ENCODE data around the gene DES. TPM values are rescaled to one million over a fixed set of nuclear protein-coding genes. Genes with fewer than 3 reads are reported as not detected.

The DES gene
- total RNA-seq, 2 experiments from 2014 or later, result not detected

DNA sequence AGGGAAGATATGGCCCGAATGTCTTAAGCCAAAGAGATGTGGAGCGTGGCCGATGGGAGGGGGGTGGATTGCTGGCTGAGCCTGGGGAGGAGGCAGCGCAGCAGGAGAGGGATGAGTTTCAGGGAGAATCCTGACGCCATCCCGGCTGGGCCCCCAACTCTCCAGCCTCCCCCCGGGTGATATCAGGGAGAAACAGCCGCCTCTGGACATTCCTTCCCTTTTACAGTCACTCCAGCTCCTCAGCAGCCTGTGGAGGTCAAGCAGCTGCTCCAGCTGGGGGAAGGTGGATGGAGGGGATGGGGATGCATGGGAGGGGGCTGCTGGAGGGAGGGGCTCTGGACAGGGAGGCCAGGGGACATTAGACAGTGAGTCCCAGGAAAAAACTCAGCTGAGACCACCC lies 9.5 kb upstream of the DES start:
- ATAC-seq (no peak), DNase-seq (no peak)
- H3K4me1 Mint-ChIP-seq, result no peaks in the 10 kb centered on the region
- intact Hi-C loops (cut with DNase I, micrococcal nuclease), result loop anchor here in 1 of 2 experiments (10.0 kb wide), 1 partner anchor 236 kb away; no protein-coding TSS in a partner anchor
- peaks cover 2% of the 10 kb centered on the region for H3K36me3 Mint-ChIP-seq (ENCODE audit: low read depth)
- CTCF ChIA-PET, result interaction anchor here (0.6 kb wide), 1 partner anchor 44 kb away, joined by 4 read pairs; no protein-coding TSS in a partner anchor
- POLR2A ChIA-PET, result no interaction called here
- peaks cover 2% of the 10 kb centered on the region for H3K9me3 Mint-ChIP-seq (ENCODE audit: low read depth)
- H3K4me3 Mint-ChIP-seq, result no peak overlapping the region
- peaks cover 5% of the 10 kb centered on the region for H3K27me3 Mint-ChIP-seq
- no peak overlapping the region for H3K27ac Mint-ChIP-seq

DNA sequence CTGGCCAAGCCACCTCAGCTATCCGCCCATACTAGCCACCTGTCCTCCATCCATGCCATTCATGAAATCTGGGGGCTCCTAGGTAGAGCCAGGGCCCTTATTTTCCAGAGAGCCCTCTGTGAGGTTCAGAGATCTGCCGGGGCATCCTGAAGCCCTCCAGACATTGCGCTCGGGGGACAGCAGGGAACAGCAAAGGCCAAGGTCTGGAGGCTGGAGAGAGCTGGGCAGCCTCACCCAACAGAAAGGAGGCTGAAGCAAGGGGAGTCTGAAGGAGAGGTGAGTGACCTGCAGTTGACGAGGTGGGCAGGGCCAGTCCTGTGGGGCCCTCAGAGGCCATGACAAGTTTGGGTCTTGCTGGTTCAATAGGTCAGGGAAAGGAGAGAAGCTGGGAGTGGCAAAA lies 8.6 kb upstream of the DES start:
- Mint-ChIP-seq H3K36me3 (ENCODE audit: low read depth) (peaks cover 2% of the 10 kb centered on the region), H3K27ac (no peak overlapping the region), H3K9me3 (ENCODE audit: low read depth) (peaks cover 2% of the 10 kb centered on the region), H3K4me3 (no peak overlapping the region), H3K4me1 (no peaks in the 10 kb centered on the region), H3K27me3 (peaks cover 8% of the 10 kb centered on the region)
- ATAC-seq (no peak), DNase-seq (no peak)
- POLR2A ChIA-PET, result no interaction called here
- intact Hi-C loops (cut with DNase I, micrococcal nuclease), result loop anchor here in 1 of 2 experiments (10.0 kb wide), 1 partner anchor 235 kb away; no protein-coding TSS in a partner anchor
- CTCF ChIA-PET, result interaction anchor here (0.5 to 0.8 kb wide), 3 partner anchors 37 to 187 kb away, joined by 3 to 4 read pairs (median 3); no protein-coding TSS in a partner anchor

DNA sequence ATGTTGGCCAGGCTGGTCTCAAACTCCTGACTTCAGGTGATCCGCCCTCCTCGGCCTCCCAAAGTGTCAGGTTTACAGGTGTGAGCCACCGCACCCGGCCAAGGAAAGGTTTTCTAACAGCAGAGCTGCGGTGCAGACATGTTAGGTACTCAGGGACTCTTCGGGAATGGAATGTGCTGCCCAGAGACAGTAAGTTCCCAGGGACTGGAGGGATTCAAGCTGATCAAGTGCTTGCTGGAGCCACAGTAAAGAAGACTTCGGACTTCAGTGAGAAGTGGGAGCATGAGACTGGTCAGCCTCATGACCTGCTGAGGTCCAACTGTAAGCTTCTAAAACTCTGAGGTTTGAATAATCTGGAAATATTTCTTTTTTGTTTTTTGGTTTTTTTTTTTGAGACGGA lies 7.8 kb upstream of the DES start:
- H3K27me3 Mint-ChIP-seq, result peaks cover 8% of the 10 kb centered on the region
- no peaks in the 10 kb centered on the region for H3K4me1 Mint-ChIP-seq
- no peak overlapping the region for H3K4me3 Mint-ChIP-seq
- ChIA-PET CTCF (interaction anchor here (0.6 to 1.0 kb wide), 5 partner anchors 9 to 220 kb away, joined by 3 to 6 read pairs (median 3); a partner anchor contains a TSS), POLR2A (no interaction called here)
- H3K36me3 Mint-ChIP-seq (ENCODE audit: low read depth), result peaks cover 2% of the 10 kb centered on the region
- intact Hi-C loops (cut with DNase I, micrococcal nuclease), result no loop called here
- ATAC-seq, result no peak
- peaks cover 2% of the 10 kb centered on the region for H3K9me3 Mint-ChIP-seq (ENCODE audit: low read depth)
- H3K27ac Mint-ChIP-seq, result no peak overlapping the region
- no peak for DNase-seq

DNA sequence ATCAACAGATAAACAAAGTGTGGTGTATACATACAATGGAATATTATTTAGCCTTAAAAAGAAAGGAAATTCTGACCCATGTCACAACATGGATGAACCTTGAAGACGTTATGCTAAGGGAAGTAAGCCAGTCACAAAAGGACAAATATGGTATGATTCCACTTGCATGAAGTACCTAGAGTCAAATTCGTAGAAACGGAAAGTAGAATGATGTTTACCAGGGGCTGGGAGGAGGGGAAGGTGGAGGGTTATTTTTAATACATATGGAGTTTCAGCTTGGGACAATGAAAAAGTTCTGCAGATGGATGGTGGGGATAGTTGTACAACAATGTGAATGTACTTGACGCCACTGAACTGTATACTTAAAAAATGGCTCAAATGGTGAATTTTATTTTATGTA lies 3.3 kb upstream of the DES start:
- ATAC-seq, result no peak
- Mint-ChIP-seq H3K27me3 (peaks cover 11% of the 10 kb centered on the region), H3K27ac (no peak overlapping the region), H3K9me3 (ENCODE audit: low read depth) (peaks cover 2% of the 10 kb centered on the region), H3K36me3 (ENCODE audit: low read depth) (peaks cover 2% of the 10 kb centered on the region), H3K4me3 (no peak overlapping the region), H3K4me1 (no peaks in the 10 kb centered on the region)
- intact Hi-C loops (cut with DNase I, micrococcal nuclease), result no loop called here
- CTCF ChIA-PET, result interaction anchor here (1.1 kb wide), 1 partner anchor 12 kb away, joined by 4 read pairs; no protein-coding TSS in a partner anchor
- POLR2A ChIA-PET, result no interaction called here
- DNase-seq, result no peak

DNA sequence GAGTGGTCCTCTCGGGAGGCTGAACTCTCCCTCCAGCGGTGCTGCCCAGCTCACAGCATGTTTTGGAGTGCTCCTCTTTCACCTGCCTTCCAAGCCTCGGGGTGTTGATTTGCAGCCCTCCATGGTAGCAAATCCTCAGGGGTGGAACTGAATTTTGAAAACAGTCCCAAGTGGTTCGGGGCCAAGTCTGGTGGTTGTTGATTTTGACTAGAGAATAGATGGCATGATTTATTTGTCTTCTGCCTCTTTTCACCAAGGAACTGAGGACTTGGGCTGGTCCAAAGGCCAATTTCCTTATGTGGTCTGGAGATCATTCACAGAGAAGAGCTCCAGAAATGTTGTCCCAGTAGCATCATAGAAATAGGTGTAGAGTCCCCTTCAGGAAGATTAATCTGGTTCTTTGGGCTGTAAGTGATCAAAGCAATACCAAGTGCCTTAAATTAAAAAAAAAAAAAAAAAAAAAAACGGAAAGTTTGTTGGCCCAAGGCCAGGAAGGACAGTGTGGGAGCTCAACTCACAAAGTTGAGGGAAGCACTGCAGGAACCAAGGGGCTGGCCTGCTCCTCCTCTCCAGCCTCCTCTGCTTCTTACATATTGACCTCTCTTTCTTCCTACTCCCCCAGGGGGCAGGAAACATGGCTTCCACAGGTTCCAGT lies 2.5 kb upstream of the DES start:
- ATAC-seq (no peak), DNase-seq (no peak)
- ChIA-PET POLR2A (no interaction called here), CTCF (interaction anchor here (0.6 to 1.1 kb wide), 2 partner anchors 13 to 1785 kb away, joined by 3 to 4 read pairs; no protein-coding TSS in a partner anchor)
- Mint-ChIP-seq H3K27me3 (peaks cover 17% of the 10 kb centered on the region), H3K36me3 (ENCODE audit: low read depth) (peaks cover 2% of the 10 kb centered on the region), H3K9me3 (ENCODE audit: low read depth) (peaks cover 2% of the 10 kb centered on the region), H3K4me3 (no peak overlapping the region), H3K4me1 (no peaks in the 10 kb centered on the region), H3K27ac (no peak overlapping the region)
- intact Hi-C loops (cut with DNase I, micrococcal nuclease), result no loop called here

DNA sequence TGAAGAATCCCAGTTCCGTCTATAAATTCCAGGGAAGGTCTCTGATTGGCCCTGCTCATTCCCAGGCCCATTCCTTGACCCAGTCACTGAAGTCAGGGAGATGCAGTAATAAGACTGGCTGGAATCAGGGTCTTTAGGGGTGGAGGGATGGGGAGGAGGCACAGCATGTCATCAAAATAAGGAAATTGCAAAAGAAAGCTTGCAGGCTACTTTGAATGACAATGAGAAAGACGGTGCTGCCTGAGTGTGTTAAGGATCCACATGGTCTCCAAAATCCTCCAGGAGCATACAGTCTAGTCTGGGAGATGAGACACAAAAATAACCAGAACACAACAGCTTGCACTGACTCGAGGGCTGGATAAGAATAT lies 2.0 kb upstream of the DES start:
- Mint-ChIP-seq H3K4me3 (no peak overlapping the region), H3K9me3 (ENCODE audit: low read depth) (peaks cover 2% of the 10 kb centered on the region), H3K27ac (no peak overlapping the region), H3K27me3 (peaks cover 18% of the 10 kb centered on the region), H3K4me1 (no peaks in the 10 kb centered on the region), H3K36me3 (ENCODE audit: low read depth) (peaks cover 2% of the 10 kb centered on the region)
- intact Hi-C loops (cut with DNase I, micrococcal nuclease), result no loop called here
- POLR2A ChIA-PET, result no interaction called here
- CTCF ChIA-PET, result interaction anchor here (0.6 to 1.2 kb wide), 2 partner anchors 12 to 1784 kb away, joined by 3 read pairs; no protein-coding TSS in a partner anchor
- DNase-seq (no peak), ATAC-seq (no peak)

DNA sequence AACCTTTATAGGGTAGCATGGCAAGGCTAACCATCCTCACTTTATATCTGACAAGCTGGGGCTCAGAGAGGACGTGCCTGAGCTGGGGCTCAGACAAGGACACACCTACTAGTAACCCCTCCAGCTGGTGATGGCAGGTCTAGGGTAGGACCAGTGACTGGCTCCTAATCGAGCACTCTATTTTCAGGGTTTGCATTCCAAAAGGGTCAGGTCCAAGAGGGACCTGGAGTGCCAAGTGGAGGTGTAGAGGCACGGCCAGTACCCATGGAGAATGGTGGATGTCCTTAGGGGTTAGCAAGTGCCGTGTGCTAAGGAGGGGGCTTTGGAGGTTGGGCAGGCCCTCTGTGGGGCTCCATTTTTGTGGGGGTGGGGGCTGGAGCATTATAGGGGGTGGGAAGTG lies 1.2 kb upstream of the DES start:
- POLR2A ChIA-PET, result no interaction called here
- H3K36me3 Mint-ChIP-seq (ENCODE audit: low read depth), result peaks cover 2% of the 10 kb centered on the region
- no peak for ATAC-seq

DNA sequence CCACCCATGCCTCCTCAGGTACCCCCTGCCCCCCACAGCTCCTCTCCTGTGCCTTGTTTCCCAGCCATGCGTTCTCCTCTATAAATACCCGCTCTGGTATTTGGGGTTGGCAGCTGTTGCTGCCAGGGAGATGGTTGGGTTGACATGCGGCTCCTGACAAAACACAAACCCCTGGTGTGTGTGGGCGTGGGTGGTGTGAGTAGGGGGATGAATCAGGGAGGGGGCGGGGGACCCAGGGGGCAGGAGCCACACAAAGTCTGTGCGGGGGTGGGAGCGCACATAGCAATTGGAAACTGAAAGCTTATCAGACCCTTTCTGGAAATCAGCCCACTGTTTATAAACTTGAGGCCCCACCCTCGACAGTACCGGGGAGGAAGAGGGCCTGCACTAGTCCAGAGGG lies 803 bp upstream of the DES start:
- ATAC-seq (no peak), DNase-seq (no peak)
- CTCF ChIA-PET, result interaction anchor here (1.2 kb wide), 1 partner anchor 13 kb away, joined by 3 read pairs; no protein-coding TSS in a partner anchor
- H3K36me3 Mint-ChIP-seq (ENCODE audit: low read depth), result peaks cover under 1% of the 10 kb centered on the region
- peaks cover 22% of the 10 kb centered on the region for H3K27me3 Mint-ChIP-seq
- H3K27ac Mint-ChIP-seq, result no peak overlapping the region
- intact Hi-C loops (cut with DNase I, micrococcal nuclease), result no loop called here
- H3K9me3 Mint-ChIP-seq (ENCODE audit: low read depth), result peaks cover 2% of the 10 kb centered on the region
- H3K4me1 Mint-ChIP-seq, result no peaks in the 10 kb centered on the region
- POLR2A ChIA-PET, result no interaction called here
- H3K4me3 Mint-ChIP-seq, result no peak overlapping the region

More for the DNA sequence above, 1.2 kb upstream of the DES start:
- intact Hi-C loops (cut with DNase I, micrococcal nuclease), result no loop called here
- no peak for DNase-seq
- H3K9me3 Mint-ChIP-seq (ENCODE audit: low read depth), result peaks cover 2% of the 10 kb centered on the region
- H3K4me3 Mint-ChIP-seq, result no peak overlapping the region
- H3K4me1 Mint-ChIP-seq, result no peaks in the 10 kb centered on the region
- H3K27ac Mint-ChIP-seq, result no peak overlapping the region
- H3K27me3 Mint-ChIP-seq, result peaks cover 19% of the 10 kb centered on the region
- CTCF ChIA-PET, result interaction anchor here (1.2 kb wide), 1 partner anchor 13 kb away, joined by 3 read pairs; no protein-coding TSS in a partner anchor

DNA sequence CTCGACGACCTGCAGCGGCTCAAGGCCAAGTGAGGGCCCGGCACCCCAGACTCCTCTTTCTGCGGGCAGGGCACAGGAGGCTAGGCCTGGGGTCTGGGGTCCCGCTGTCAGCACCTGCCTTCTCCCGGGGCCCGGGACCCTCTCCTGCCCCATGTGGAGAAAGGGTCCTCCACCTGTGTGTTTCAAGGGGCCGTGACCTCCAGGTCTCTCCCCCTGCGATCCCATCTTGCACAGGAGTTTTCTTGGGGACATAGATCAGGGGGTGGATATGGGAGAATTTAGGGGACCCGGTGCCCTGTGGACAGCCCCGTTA lies 791 bp downstream of the DES start:
- no peaks in the 10 kb centered on the region for H3K36me3 Mint-ChIP-seq (ENCODE audit: low read depth)
- ATAC-seq (no peak), DNase-seq (no peak)
- peaks cover 17% of the 10 kb centered on the region for H3K27me3 Mint-ChIP-seq
- POLR2A ChIA-PET, result no interaction called here
- intact Hi-C loops (cut with DNase I, micrococcal nuclease), result no loop called here
- no peak overlapping the region for H3K4me3 Mint-ChIP-seq
- CTCF ChIA-PET, result interaction anchor here (0.5 to 2.4 kb wide), 4 partner anchors 15 to 266 kb away, joined by 3 to 9 read pairs (median 3); no protein-coding TSS in a partner anchor
- no peaks in the 10 kb centered on the region for H3K9me3 Mint-ChIP-seq (ENCODE audit: low read depth)
- H3K27ac Mint-ChIP-seq, result no peak overlapping the region
- H3K4me1 Mint-ChIP-seq, result no peaks in the 10 kb centered on the region

DNA sequence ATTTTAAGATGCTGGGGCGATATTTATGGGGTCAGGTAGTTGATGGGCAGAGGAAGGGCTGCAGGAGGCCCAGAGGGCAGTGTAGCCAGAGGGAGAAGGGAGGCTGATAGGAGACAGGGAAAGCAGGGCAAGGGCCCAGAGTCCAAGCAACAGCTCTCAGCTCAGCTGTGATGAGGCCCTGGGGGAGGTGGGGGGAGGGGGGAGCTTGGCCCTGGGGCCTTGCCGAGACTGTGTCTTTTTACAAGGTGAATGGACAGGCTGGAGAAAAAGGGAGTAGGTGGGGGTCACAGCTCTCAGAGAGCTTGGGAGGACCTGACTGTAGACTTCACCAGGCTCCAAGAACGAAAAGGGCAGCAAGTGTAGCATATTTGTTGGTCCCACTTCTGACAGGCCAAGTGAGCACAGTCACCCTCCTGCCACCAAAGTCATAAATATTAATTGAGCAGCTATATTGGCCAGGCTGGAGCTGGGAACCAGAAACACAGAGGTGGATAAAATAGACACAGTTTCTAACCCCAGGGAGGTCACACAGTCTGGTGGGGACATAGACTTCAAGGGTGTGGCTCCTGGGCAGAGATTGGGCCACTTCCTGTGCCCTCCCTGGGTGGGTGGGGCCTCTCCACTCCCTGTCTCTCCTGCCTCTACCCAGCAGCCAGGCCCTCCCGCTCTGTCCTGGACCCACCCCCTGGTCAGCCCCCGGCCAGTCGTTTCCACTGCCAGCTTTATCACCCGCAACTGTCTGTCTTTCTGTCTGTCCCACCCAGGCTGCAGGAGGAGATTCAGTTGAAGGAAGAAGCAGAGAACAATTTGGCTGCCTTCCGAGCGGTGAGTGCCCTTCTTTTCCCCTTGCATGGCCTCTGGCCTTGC lies 1.4 kb downstream of the DES start:
- Mint-ChIP-seq H3K4me3 (no peak overlapping the region), H3K4me1 (no peaks in the 10 kb centered on the region), H3K9me3 (ENCODE audit: low read depth) (no peaks in the 10 kb centered on the region), H3K27ac (no peak overlapping the region), H3K36me3 (ENCODE audit: low read depth) (no peaks in the 10 kb centered on the region), H3K27me3 (peaks cover 17% of the 10 kb centered on the region)
- ChIA-PET POLR2A (no interaction called here), CTCF (interaction anchor here (0.5 to 2.4 kb wide), 5 partner anchors 8 to 265 kb away, joined by 3 to 9 read pairs (median 3); no protein-coding TSS in a partner anchor)
- intact Hi-C loops (cut with DNase I, micrococcal nuclease), result no loop called here
- ATAC-seq, result no peak
- DNase-seq, result no peak

DNA sequence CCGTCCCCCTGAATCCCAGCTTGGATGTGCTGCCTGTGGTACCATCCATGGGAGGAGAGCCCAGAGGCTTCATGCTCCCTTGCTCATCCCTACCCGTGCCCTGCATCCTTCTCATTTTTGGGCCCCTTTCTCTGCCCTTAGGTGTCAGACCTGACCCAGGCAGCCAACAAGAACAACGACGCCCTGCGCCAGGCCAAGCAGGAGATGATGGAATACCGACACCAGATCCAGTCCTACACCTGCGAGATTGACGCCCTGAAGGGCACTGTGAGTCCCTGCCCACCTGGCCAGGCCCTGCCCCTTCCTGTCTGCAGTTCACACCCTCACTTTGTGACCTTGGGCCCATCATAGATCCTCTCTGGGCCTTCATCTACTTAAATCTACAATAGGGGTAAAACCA lies 2.5 kb downstream of the DES start:
- POLR2A ChIA-PET, result no interaction called here
- no peaks in the 10 kb centered on the region for H3K36me3 Mint-ChIP-seq (ENCODE audit: low read depth)
- no peak overlapping the region for H3K4me3 Mint-ChIP-seq
- intact Hi-C loops (cut with DNase I, micrococcal nuclease), result no loop called here
- H3K9me3 Mint-ChIP-seq (ENCODE audit: low read depth), result no peaks in the 10 kb centered on the region
- H3K27me3 Mint-ChIP-seq, result peaks cover 17% of the 10 kb centered on the region
- DNase-seq (no peak), ATAC-seq (no peak)
- no peak overlapping the region for H3K27ac Mint-ChIP-seq
- CTCF ChIA-PET, result interaction anchor here (1.0 to 2.4 kb wide), 2 partner anchors 17 to 95 kb away, joined by 4 to 9 read pairs; no protein-coding TSS in a partner anchor
- no peaks in the 10 kb centered on the region for H3K4me1 Mint-ChIP-seq
